Measurements from ENCODE around the gene RAB40B.
"Not testable (repeated sequence)": the region's sequence is repeated elsewhere in the genome, so short reads cannot be mapped to it uniquely, and the experiment has no call there.

RAB40B gene

DNA sequence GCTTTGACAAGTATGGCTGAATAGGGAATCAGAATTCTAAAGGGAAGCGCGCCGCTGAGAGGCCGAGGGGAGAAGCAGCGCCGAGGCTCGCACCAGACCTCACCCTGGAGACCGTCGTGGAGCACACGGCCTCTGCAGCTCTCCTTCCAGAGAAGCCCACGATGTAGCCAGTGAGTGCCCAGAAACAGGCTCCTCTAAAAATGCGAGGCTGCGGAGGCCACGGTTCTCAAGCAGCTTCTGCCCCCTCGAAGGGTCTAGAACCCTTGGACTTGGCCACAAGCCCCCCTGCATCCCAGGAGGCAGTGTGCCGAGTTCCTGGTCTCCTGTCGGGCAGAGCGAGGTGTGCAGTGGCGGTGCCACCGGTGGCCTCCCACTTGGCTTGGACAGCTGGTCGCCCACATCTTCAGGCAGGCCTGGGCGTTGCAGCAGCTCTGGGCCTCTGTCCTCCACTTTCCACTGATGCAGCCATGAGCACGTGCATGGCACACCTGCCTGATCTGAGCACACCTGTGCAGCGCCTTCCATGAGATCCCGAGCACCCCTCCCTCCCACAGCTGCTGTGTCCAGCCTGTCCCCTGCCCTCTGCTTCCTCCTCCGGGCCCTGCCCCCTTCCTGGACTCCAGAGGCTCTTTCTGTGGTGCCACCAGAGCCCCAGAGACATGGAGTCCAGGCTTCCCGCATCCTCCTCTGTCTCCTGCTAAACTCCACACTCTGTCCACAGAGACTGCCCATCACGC is 31.4 kb downstream of the RAB40B start:
- no peak for DNase-seq

DNA sequence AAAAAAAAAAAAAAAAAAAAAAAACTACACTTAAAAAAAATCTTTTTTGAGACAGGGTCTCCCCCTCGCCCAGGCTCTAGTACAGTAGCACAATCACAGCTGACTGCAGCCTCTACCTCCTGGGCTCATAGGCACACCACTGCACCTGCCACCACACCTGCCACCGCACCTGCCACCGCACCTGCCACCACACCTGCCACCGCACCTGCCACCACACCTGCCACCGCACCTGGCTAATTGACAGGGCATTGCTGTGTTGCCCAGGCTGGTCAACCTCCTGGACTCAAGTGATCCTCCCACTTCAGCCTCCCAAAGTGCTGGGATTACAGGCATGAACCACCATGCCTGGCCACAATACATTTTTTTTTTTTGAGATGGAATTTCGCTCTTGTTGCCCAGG is 32.6 kb downstream of the RAB40B start:
- DNase-seq, result no peak

DNA sequence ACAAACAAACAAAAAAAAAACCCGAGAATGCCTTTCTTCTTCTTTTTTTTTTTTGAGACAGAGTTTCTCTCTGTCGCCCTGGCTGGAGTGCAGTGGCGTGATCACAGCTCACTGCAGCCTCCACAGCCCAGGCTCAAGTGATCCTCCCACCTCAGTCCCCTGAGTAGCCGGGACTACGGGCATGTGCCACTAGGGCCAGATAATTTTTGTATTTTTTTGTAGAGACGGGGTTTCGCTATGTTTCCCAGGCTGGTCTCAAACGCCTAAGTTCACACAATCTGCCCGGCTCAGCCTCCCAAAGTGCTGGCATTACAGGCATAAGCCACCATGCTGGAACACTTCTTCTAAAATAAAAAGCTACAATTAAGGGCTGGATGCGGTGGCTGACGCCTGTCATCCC is 33.3 kb downstream of the RAB40B start:
- no peak for DNase-seq

DNA sequence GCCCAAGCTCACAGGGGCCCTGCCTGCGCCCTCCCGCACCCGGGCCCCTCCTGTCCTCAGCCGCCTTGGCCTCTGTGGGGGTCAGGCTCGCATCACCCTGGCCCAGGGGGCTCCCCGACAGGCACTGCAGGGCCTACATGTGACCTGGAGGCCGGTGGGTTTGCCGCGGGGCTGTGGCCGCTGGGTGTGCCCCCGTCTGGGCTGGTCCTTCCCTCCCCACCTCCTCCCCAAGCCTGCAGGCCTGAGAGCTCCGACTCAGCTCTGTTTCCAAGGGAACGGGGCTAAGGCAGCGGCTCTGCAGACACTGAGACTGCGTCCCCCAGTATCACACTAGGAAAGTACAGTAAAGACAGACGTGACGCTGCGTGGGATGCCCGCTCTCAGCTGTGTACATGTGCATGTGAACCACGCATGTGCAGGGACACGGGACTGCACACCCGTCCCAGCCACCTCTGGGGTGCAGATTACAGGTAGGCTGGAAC is 33.8 kb downstream of the RAB40B start:
- no peak for DNase-seq

DNA sequence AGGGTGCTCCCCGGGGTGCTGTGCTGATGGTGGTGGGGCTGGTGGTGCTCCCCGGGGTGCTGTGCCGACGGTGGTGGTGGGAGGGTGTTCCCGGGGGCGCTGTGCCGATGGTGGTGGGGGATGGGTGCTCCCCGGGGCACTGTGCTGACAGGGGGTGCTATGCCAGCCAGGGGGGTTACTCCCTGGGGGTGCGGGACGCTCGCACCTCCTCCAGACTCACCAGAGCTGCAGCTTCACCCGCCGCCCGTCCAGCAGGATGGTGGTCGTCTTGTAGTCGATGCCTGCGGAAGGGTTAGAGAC is 34.3 kb downstream of the RAB40B start:
- DNase-seq, result no peak

DNA sequence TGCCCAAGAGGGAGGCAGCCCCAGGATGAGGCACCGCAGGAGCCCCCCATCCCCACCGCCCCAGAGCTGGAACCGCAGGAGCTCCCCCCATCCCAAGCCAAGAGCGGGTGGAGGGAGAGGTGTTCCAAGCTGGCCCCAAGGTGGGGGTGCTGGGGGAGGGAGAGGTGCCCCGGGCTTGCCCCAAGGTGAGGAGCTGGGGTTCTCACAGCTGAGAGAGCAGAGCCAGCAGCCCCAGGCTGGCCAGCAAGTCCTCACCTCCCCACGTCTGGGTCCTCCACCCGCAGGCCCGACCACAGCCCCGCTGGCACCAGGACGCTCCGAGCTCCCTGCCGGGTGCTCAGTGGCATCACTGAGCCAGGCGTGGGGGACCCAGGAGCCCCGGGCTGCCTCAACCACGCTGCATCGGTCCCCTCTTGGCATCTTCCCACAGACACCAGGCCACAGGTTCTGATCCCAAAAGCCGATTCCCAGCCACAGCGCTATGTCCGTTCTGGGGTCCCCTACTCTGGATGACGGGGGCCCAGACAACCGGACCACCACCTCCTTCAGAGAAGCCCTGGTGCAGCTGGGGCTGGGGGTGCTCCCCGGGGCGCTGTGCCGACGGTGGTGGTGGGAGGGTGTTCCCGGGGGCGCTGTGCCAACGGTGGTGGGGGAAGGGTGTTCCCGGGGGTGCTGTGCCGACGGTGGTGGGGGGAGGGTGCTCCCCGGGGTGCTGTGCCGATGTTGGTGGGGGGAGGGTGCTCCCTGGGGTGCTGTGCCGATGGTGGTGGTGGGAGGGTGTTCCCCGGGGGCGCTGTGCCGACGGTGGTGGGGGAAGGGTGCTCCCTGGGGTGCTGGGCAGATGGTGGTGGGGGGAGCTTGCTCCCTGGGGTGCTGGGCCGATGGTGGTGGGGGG is 34.9 kb downstream of the RAB40B start:
- DNase-seq, result no peak

DNA sequence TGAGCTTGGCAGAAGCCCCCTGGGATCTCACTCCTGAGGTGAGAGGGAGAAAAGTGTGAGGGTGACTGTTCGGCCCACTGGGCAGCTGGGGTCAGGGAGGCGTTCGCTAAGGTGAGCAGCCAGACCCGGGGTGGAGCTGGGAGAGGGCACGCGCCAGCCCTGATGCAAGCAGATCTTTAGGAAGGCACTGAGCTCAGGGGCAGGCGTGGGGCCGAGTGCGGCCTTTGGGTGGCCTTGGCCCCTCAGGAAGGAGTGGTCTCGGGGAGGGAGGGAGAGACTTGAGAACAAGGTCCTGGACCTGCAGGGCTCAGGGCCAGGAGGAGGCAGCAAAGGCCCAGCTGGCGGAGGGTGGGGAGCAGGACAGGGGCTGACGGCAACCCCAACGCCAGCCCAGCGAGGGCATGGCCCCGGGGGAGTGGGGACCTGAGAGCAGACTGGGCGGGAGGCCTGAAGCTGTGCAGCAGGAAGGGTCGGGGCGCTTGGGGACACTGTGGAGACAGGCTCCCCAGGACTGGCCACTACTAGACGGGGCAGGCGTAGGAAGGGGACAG is 35.7 kb downstream of the RAB40B start:
- no peak for DNase-seq

DNA sequence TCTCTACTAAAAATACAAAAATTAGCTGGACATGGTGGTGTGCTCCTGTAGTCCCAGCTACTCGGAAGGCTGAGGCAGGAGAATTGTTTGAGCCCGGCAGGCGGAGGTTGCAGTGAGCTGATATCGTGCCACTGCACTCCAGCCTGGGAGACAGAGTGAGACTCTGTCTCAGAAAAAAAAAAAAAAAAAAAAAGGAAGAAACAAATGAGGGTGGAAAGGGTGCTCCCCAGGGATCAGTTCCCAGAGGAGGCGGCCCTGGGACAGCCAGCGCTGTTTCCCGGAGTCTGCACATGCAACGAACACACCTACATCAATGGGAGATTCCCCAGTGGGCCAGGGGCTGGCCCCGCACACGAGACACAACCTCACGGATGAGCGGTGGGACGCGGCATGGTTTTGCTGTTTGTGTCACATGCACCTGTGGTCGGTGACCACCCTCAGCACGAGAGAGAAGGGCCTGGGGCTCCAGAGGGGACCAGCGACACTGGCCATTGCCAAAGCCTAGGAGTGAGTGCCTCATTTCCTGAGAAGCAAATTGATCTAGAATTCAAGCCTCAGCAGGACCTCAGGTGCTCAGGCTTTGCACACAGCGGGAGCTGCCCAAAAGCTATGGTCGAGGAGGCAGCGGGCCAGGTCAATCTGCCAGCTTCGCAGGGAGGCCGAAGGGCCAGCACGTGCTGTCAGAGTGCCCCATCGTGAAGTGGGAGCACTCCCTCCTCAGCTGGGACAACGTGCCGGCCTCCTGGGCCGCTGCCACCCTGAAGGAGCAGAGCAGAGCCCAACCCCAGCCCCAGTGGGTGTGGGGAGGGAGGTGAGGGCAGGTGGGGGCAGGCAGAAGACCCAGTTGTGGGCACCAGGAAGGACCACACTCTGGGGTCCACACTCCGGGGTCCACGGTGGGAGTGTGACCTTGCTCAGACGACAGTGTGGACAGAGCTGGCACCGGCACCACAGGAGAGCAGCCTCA is 36.5 kb downstream of the RAB40B start:
- DNase-seq, result no peak

DNA sequence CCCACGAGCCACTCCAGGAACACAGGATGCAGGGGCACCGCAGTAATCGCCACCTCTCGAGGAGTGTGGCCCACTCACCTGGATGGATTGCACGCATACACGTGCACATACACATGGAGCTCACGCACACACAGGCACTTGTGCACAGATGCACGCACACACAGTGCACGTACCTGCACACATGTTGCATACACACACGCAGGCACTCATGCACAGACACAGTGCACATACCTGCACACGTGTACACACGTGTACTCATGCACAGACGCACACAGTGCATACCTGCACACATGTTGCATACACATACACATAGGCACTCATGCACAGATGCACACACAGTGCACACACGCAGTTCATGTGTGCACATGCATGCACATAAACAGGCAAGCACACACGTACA is 38.6 kb downstream of the RAB40B start:
- DNase-seq, result no peak

DNA sequence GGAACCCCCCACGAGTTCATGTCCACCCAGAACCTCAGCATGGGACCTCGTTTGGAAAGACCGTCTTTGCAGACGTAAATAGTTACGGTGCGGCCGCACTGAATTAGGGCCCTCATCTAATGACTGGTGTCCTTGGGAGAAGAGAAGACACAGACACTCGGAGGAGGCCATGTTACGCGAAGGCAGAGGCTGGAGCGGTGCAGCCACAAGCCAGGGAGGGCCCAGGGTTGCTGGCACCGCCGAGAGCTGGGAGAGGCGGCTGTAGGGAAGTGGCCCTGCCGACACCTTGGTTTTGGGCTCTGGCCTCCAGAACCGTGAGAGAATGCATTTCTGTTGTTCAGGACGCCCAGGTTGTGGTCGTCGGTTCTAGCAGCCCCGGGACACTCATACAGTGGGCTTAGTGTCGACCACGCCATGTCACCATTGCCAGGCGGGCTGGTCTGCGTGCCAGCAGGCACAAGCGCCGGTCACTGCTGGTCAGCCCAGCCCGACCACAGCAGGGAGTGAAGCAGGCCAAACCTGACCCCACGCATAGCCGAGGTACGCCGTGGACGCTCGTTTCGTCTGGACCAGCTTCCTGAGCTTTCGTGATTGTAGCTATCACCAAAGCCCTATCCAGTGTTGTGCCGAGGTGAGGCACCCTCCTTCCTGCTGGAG is 39.6 kb downstream of the RAB40B start:
- DNase-seq, result no peak

DNA sequence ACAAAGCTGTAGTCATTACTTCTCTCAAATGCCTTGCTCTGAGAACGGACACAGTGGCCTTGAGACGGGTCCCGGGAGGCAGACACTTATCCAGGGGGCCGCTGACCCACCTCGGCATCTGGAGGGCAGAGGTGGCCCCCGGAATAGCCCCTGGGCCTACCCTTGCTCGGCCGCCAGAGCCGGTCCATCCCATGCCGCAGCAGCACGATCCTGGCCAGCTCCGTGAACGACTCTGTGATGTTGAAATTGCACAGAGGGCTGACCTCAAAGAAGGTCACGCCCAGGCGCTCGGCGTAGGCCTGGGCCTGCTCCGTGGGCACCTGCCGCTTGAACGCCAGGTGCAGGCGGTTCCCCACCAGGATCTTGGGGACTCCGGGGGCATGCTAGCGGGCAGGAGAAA is 40.2 kb downstream of the RAB40B start:
- no peak for DNase-seq

DNA sequence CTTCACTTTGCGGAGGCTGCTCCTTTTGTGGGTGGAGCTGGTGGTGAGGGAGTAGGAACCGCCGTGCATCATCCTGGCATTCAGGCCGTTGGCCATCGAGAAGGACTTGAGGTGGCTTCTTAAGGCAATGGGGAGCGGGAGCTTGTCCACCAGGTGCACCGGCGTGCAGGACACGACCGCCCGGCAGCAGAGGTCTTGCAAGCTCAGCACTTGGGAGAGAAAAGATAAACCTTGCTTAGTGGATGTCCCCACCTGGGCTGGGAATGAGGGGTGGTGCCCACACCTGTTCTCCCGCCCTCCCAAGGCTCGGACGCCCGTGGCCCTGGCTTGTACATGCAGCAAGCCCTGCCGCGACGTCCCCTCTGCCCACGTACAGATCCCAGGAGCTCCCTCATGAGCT is 40.6 kb downstream of the RAB40B start:
- DNase-seq, result no peak

DNA sequence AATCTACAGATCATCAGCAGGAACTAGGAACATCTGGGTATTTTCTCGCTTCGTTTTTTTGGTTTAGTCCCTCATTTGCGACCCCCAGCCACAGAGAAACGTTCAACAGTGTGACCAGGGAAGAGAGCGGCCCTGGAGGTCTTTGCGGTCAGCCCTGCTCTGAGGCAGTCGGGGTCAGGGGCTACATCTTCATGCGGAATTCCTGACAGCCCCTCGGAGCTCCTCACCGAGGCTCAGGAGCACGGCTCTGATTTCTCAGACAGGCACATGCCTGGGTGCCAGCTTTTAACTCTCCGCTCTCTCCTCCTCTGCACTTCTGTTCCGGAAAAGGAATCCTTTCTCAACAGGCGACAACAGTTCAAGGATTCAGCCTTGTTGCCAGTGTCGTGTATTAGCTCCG is 42.2 kb downstream of the RAB40B start:
- DNase-seq, result no peak

DNA sequence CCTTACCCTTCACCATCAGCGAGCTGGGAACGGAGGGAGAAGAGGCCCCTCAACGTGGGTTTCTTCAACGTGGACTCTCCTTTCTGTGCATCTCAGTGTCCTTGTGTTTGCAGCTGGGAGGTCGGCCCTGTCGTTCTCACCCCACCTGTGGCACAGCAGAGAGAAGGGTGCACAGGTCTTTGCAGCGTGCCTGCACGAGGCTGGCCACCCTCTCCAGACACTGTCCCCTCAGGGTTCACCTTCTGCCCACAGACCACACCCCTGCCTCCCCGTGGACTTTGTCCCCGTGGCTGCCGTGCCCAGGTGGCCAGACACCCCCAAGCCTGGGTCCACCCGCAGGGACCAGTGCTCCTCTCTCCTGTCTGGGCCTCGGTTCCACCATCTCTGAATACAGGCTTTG is 43.0 kb downstream of the RAB40B start:
- no peak for DNase-seq

DNA sequence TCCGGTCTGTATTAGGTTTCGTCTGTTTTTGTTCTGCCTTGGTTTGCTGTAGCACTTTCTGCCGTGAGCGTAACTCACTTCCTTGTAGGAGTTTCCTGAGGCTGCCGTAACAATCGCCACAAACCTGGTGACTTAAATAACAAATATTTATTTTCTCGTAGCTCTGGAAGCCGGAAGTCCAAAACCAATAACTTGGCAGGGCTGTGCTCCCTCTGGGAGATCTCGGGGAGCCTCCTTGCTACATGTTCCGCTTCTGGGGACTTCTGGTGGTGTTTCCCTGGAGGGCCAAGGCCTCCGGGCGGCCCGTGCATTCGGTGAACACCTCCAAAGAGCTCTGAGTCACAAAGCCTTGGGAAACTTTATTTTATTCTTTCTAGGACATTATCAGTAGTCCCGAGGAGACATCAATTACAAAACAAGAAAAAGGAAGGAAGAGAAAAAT is 43.4 kb downstream of the RAB40B start:
- DNase-seq, result no peak

DNA sequence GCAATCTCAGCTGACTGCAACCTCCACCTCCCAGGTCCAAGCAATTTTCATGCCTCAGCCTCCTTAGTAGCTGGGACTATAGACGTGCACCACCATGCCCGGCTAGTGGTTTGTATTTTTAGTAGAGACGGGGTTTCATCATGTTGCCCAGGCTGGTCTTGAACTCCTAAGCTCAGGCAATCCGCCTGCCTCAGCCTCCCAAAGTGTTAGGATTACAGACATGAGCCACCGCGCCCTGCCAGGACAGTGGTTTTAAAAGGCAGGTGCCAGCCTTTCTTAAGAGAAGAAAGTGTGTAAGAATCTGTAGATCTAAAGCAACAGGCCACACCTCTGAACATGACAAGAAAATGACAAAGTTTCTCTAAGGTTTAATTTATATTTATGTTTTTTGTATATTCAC is 43.9 kb downstream of the RAB40B start:
- not testable (repeated sequence) for DNase-seq

DNA sequence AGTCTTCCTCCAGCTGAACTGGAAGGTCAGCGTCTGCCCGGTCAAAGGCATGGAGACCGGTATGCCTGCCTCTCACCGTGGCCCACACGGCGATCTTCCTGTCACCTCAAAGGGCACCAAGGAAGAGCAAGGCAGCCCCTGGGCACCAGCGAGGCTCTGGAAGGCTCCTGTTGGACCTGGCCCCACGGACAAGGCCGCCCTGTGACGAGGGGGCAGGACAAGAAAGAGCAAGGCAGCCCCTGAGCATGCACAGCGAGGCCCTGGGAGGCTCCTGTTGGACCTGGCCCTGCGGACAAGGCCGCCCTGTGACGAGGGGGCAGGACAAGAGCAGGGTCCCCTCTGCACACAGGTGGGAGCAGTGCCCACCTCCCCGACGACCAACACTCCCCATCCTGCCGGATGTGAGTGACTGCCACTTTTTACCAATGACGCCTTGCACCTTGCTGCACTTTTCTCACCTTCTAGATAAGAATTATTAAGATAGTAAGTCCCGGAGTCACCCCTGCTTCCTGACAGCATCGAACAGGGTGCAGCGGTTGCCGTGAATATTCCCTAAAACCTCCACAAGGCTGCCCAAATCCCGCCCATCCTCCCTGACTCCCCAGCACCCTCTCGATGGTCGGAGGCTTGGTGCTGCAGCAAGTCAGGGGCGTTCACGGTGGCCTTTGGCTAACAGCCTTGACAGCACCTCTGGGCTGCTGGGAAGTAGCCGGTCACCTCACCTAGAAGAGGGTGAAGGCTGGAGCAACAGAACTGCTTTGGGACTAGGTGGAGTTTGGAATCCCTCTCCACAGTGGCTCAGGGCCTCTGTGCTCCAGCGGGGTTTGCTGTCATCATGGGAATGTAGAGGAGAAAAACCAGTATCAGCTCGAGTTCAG is 44.6 kb downstream of the RAB40B start:
- no peak for DNase-seq

DNA sequence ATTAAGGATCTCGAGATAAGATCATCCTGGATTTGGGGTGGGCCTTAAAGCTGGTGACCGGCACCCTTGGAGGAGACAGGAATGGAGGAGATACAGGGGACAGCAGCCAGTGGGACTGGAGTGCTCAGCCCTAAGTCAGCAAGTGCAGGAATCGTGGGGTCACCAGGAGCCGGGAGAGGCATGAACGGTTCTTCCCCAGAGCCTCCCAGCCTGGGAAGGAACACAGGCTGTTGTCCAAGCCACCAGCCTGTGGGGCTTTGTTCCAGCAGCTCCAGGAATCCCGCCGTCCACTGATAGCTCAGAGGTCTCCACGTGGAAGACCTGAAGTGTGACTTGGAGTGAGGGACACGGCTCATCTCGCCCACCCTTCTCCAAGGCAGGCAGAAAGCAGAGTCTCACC is 47.8 kb downstream of the RAB40B start:
- no peak for DNase-seq

DNA sequence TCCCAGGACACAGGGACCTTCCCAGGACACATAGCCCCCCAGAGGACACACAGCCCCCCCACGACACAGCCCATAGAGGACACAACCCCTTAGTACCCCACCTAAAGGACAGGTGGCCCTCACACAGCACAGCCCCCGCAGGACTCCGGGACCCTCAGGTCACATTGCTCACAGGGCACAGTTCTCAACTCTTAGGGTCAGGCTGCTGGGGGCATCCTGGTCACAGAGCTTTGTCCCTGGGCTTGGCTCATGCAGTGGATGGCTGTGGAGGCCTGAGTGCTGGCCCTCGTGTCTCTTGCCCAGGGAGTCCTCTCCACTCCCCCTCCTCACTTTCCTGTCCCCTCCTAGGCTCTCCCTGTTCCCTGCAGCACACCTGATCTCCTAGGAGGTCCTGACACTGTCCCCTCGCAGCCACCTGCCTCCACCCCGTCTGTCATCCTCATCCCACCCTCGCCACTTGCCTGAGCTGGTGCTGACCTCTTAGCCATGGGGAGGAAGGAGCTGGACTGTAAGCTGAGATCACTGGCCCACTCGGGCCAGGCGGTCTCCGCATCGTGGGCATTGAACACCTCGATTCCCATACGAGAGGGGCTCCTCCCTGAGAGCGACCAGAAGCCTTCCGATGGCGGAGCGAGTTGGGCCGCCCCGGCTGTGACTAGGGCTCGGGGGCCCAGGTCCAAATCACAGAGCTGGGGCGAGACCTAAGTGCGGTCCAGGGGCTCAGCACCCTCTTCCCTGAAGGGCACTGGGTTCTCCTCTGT is 48.8 kb downstream of the RAB40B start:
- DNase-seq, result no peak

DNA sequence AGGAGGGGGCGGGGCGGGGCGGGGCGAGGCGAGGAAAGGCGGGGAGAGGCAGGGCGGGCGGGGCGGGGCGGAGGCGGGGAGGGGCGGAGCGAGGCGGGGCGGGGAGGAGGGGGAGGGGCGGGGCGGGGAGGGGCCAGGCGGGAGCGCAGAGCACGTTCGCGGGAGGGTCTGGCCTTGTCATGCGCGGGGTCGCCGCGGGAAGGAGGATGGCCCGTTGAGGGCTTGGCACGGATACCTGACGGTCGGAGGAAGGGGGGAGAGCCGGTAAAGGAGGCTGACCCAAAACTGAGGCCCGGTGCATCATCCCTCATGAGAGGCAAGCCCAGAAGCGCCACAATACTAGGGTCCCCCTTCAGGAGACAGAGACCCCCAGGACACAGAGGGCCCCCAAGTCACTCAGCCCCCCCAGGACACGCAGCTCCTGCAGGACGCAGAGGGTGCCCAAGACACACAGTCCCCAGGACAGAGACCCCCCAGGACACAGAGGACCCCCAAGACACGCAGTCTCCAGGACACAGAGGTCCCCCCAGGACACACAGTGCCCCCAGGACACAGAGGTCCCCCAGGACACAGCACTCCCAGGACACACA is 49.7 kb downstream of the RAB40B start:
- DNase-seq, result no peak
